ENCODE data around the gene MTA1. TPM values are rescaled to one million over a fixed set of nuclear protein-coding genes. Genes with fewer than 3 reads are reported as not detected.

Gene MTA1
- total and polyA plus RNA-seq, 2 donors (not counting 1 experiment from before 2014, with no cell fraction given), result 137 to 147 TPM

- peaks cover 10% of the 10 kb centered on the region for H4K20me1 ChIP-seq (ENCODE audit: control insufficient read depth, insufficient read depth, low read length, poor library complexity, severe bottlenecking)
- H3K27ac ChIP-seq (ENCODE audit: low read length in 2 of 2), result no peak overlapping the region
- ATAC-seq (ENCODE audit: low read depth), result no peak
- no peaks in the 10 kb centered on the region for H3K79me2 ChIP-seq (ENCODE audit: control insufficient read depth, insufficient read depth, low read length)
- H2AFZ ChIP-seq (ENCODE audit: insufficient read depth, low read depth, low read length, poor library complexity, severe bottlenecking), result no peak overlapping the region
- ChIA-PET CTCF (interaction anchor here (7.3 kb wide), 1 partner anchor 12 kb away, joined by 121 read pairs; the partner anchor contains the start of gene TEDC1), POLR2A (interaction anchor here (0.6 to 1.2 kb wide), 3 partner anchors 12 to 466 kb away, joined by 3 to 6 read pairs (median 3); no protein-coding TSS in a partner anchor)
- H3K27ac Mint-ChIP-seq, result no peak overlapping the region
- no peak overlapping the region for H3K4me3 Mint-ChIP-seq
- peaks cover 0 to 36% (median 0%) of the 10 kb centered on the region in 3 donors for H3K9me3 ChIP-seq (ENCODE audit: control extremely low read depth in 1 of 3, control insufficient read depth in 2 of 3, insufficient read depth in 1 of 3, low read length in 2 of 3)
- H3K4me3 ChIP-seq (ENCODE audit: control extremely low read depth in 1 of 5, extremely low read depth in 1 of 5, insufficient read depth in 1 of 5, low read depth in 2 of 5, low read length in 4 of 5), result peak overlapping the region in 2 of 5 experiments; percentile 38 to 49
- peaks cover 71 to 82% of the 10 kb centered on the region in 2 donors for H3K4me1 ChIP-seq (ENCODE audit: control insufficient read depth in 2 of 2, insufficient read depth in 2 of 2, low read length in 2 of 2)
- TF ChIP-seq EZH2 (IDR thresholded peaks at IDR 0.05; ENCODE audit: borderline replicate concordance, insufficient read depth, low read depth, low read length, poor library complexity, severe bottlenecking) (no peak), CTCF (IDR thresholded peaks at IDR 0.05) (no peak)
- H3K36me3 ChIP-seq (replicated peaks in 1 of 2; ENCODE audit: control extremely low read depth in 1 of 2, control insufficient read depth in 1 of 2, extremely low read depth in 1 of 2, insufficient read depth in 2 of 2, low read length in 1 of 2), result no peaks in the 10 kb centered on the region
- peak overlapping the region; percentile 43 for H3K9ac ChIP-seq (ENCODE audit: low read length)
- DNase-seq, result peak; percentile 49
- H3K4me1 Mint-ChIP-seq, result peaks cover 64% of the 10 kb centered on the region
- no peaks in the 10 kb centered on the region for H3K9me3 Mint-ChIP-seq (ENCODE audit: insufficient read depth)
- H3K27me3 ChIP-seq (replicated peaks in 1 of 4; ENCODE audit: control extremely low read depth in 1 of 4, control insufficient read depth in 3 of 4, insufficient read depth in 4 of 4, low read length in 3 of 4), result peaks cover 0 to 31% (median 11%) of the 10 kb centered on the region in 4 experiments
- intact Hi-C loops (cut with micrococcal nuclease), result no loop called here
- WGBS (ENCODE audit: insufficient coverage), result 44% methylated on average over 52 of the region's 81 CpGs
- peak overlapping the region; percentile 95 for H3K4me2 ChIP-seq (replicated peaks; ENCODE audit: low read depth, low read length, poor library complexity, severe bottlenecking)
- H3K27me3 Mint-ChIP-seq, result no peaks in the 10 kb centered on the region
Measured at GRCh38 chr14:105478398-105479251, 59.0 kb downstream of the MTA1 start.
